A549 (cell line): ENCODE measurements around the gene TOMM40.

Experiments used
- CBX8 ChIP-seq: fragments of 200-600 bp; sonication (generic); IDR thresholded peaks from 2 replicates; pipeline ENCODE4 v1.6.1; 2016
- CEBPB ChIP-seq, 2 experiments: fragments of >200 bp in 1 of 2; sonication (Bioruptor Twin) in 1 of 2; formaldehyde crosslinking in 1 of 2; IDR thresholded peaks; 2 replicates each; pipeline ENCODE4 v1.6.1; 2012 to 2016
- FOXS1 ChIP-seq: fragments of 250-450 bp; sonication (Bioruptor Pico); IDR thresholded peaks from 2 replicates; pipeline ENCODE4 v1.5.0; 2020; ENCODE audit warnings: mild to moderate bottlenecking, moderate library complexity
- HEYL ChIP-seq: fragments of 250-450 bp; sonication (Bioruptor Pico); IDR thresholded peaks from 2 replicates; pipeline ENCODE4 v1.8.0; 2021; ENCODE audit warnings: mild to moderate bottlenecking, moderate library complexity
- POLR2A ChIP-seq: IDR thresholded peaks from 2 replicates; pipeline ENCODE4 v1.6.1; 2012; ENCODE audit warnings: mild to moderate bottlenecking, low read length
- ZFP36 ChIP-seq: fragments of 450-650 bp; IDR thresholded peaks from 2 replicates; pipeline ENCODE4 v1.6.1; 2014; ENCODE audit warnings: borderline replicate concordance; ENCODE audit not compliant: partially characterized antibody
- TF ChIP-seq, protein P1 (sequence below): fragments of 200-600 bp; sonication (generic); IDR thresholded peaks from 2 replicates; pipeline ENCODE4 v1.6.1; 2016; ENCODE audit warnings: antibody characterized with exemption, mild to moderate bottlenecking, moderate library complexity
- TF ChIP-seq, protein P2 (sequence below): fragments of >200 bp; sonication (Bioruptor Twin); formaldehyde crosslinking; IDR thresholded peaks from 3 replicates; pipeline ENCODE4 v1.5.1; 2016

DNA sequence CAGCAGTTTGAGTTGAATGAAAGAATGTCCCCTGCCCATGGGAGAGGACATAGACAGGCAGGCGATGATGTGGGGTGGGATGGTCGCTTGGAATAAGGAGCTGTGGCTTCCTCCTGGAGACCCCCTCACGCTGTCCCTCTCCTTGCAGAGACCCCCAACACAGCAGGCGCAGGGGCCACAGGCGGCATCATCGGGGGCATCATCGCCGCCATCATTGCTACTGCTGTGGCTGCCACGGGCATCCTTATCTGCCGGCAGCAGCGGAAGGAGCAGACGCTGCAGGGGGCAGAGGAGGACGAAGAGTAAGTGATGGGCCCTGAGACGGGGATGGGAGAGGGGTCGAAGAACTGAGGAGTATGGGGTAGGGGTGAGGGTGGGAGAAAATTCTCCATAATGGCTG lies 9.0 kb upstream of the TOMM40 start:
- TF ChIP-seq, protein P1, sequence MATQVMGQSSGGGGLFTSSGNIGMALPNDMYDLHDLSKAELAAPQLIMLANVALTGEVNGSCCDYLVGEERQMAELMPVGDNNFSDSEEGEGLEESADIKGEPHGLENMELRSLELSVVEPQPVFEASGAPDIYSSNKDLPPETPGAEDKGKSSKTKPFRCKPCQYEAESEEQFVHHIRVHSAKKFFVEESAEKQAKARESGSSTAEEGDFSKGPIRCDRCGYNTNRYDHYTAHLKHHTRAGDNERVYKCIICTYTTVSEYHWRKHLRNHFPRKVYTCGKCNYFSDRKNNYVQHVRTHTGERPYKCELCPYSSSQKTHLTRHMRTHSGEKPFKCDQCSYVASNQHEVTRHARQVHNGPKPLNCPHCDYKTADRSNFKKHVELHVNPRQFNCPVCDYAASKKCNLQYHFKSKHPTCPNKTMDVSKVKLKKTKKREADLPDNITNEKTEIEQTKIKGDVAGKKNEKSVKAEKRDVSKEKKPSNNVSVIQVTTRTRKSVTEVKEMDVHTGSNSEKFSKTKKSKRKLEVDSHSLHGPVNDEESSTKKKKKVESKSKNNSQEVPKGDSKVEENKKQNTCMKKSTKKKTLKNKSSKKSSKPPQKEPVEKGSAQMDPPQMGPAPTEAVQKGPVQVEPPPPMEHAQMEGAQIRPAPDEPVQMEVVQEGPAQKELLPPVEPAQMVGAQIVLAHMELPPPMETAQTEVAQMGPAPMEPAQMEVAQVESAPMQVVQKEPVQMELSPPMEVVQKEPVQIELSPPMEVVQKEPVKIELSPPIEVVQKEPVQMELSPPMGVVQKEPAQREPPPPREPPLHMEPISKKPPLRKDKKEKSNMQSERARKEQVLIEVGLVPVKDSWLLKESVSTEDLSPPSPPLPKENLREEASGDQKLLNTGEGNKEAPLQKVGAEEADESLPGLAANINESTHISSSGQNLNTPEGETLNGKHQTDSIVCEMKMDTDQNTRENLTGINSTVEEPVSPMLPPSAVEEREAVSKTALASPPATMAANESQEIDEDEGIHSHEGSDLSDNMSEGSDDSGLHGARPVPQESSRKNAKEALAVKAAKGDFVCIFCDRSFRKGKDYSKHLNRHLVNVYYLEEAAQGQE, result no peak
- TF ChIP-seq CEBPB (IDR thresholded peaks at IDR 0.05) (no peak), HEYL (CRISPR knock-in tag) (no peak), POLR2A (no peak), FOXS1 (no peak), CBX8 (no peak), ZFP36 (no peak)
- TF ChIP-seq, protein P2, sequence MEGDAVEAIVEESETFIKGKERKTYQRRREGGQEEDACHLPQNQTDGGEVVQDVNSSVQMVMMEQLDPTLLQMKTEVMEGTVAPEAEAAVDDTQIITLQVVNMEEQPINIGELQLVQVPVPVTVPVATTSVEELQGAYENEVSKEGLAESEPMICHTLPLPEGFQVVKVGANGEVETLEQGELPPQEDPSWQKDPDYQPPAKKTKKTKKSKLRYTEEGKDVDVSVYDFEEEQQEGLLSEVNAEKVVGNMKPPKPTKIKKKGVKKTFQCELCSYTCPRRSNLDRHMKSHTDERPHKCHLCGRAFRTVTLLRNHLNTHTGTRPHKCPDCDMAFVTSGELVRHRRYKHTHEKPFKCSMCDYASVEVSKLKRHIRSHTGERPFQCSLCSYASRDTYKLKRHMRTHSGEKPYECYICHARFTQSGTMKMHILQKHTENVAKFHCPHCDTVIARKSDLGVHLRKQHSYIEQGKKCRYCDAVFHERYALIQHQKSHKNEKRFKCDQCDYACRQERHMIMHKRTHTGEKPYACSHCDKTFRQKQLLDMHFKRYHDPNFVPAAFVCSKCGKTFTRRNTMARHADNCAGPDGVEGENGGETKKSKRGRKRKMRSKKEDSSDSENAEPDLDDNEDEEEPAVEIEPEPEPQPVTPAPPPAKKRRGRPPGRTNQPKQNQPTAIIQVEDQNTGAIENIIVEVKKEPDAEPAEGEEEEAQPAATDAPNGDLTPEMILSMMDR, result no peak
